Measurements from ENCODE around the gene ABCA1. TPM values are rescaled to one million over a fixed set of nuclear protein-coding genes. Genes with fewer than 3 reads are reported as not detected.

The ABCA1 gene
- total and polyA plus RNA-seq, 4 experiments from 2014 or later, result 0.57 to 1.2 (median 0.91) TPM

DNA sequence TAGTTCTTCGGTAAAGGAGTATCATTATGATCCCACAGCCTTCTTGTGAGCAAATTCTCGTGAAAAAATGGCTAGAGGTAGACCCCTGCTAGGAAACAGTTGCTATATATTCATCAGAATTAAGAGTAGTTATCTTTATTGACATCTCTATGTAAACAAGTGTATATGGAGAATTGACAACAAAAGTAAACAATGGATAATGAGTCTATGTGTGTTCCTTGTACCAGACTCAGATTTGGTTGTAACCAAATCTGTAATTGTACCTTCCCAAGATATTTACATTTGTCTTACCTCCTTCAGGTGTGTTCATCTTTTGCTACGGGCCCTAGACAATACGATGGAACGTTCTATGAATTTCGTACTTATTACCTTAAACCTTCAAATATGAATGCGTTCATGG lies 161.9 kb downstream of the ABCA1 start:
- Mint-ChIP-seq H3K36me3 (no peaks in the 10 kb centered on the region), H3K4me1 (peaks cover 5 to 9% (median 6%) of the 10 kb centered on the region in 4 donors), H3K9me3 (no peaks in the 10 kb centered on the region), H3K27me3 (no peaks in the 10 kb centered on the region), H3K27ac (no peak overlapping the region), H3K4me3 (no peak overlapping the region)
- intact Hi-C loops (cut with micrococcal nuclease), result no loop called here
- no peak overlapping the region for H3K4me3 ChIP-seq (ENCODE audit: low read length in 2 of 2)
- ChIA-PET POLR2A (ENCODE audit: partially characterized antibody) (no interaction called here), CTCF (ENCODE audit: partially characterized antibody) (no interaction called here)
- H3K27ac ChIP-seq (ENCODE audit: low read depth, low read length), result no peak overlapping the region
- H3K36me3 ChIP-seq (ENCODE audit: insufficient read depth, low read length), result no peaks in the 10 kb centered on the region
- peaks cover 6% of the 10 kb centered on the region for H3K4me1 ChIP-seq (ENCODE audit: insufficient read depth, low read length)
- H3K9me3 ChIP-seq (ENCODE audit: control insufficient read depth in 1 of 2, low read length in 2 of 2), result no peaks in the 10 kb centered on the region
- DNase-seq, result no peak
- no peaks in the 10 kb centered on the region for H3K27me3 ChIP-seq (ENCODE audit: insufficient read depth, low read length)

DNA sequence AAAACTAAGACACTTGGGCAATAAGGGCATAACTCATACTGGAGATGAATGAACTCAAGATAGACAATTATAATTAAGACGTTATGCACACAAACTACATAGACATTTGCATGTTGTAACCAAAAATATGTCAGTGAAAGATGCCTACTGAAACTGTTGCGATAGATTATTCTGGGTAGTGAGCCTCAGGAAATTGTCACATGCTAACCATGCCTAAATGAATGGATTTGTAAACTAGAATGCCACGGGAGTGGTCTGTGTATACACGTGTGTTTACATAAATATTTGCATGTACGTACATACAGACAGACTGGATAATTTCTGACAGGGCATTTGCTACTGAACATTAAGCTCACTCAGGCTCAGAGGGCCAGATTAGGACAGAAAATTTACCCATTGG lies 162.8 kb downstream of the ABCA1 start:
- H3K27me3 Mint-ChIP-seq, result no peaks in the 10 kb centered on the region
- POLR2A ChIA-PET (ENCODE audit: partially characterized antibody), result no interaction called here
- no peak overlapping the region for H3K27ac ChIP-seq (ENCODE audit: low read depth, low read length)
- no peaks in the 10 kb centered on the region for H3K27me3 ChIP-seq (ENCODE audit: insufficient read depth, low read length)
- no peak overlapping the region for H3K4me3 ChIP-seq (ENCODE audit: low read length in 2 of 2)
- H3K4me1 Mint-ChIP-seq, result peaks cover 5 to 9% (median 6%) of the 10 kb centered on the region in 4 donors
- no peaks in the 10 kb centered on the region for H3K36me3 ChIP-seq (ENCODE audit: insufficient read depth, low read length)
- H3K9me3 ChIP-seq (ENCODE audit: control insufficient read depth in 1 of 2, low read length in 2 of 2), result no peaks in the 10 kb centered on the region
- CTCF ChIA-PET (ENCODE audit: partially characterized antibody), result no interaction called here
- H3K27ac Mint-ChIP-seq, result peak overlapping the region in 2 of 7 donors; percentile 13 to 30
- H3K4me1 ChIP-seq (ENCODE audit: insufficient read depth, low read length), result peaks cover 6% of the 10 kb centered on the region
- H3K9me3 Mint-ChIP-seq, result no peaks in the 10 kb centered on the region
- intact Hi-C loops (cut with micrococcal nuclease), result no loop called here
- no peak for DNase-seq
- H3K4me3 Mint-ChIP-seq, result peak overlapping the region; percentile 91 to 97 (median 94)
- no peaks in the 10 kb centered on the region for H3K36me3 Mint-ChIP-seq

DNA sequence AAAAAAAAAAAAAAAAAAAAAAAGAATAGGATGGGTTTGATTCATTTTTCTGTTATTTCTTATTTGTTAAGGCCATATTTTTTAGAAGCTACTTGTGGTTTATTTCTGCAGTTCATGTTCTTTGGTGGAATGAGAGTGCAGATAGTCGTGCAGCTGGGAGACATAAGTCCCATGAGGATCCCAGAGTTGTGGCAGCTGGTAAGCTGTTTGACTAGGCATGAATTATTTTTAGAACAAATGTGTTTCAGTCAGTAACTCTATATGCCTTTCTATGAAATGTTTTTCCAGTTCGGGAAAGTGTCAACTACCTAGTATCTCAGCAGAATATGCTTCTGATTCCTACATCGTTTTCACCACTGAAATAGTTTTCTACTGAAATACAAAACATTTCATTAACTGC lies 169.0 kb downstream of the ABCA1 start:
- POLR2A ChIA-PET (ENCODE audit: partially characterized antibody), result interaction anchor here (0.8 kb wide), 1 partner anchor 11 kb away, joined by 5 read pairs; no protein-coding TSS in a partner anchor
- H3K9me3 ChIP-seq (ENCODE audit: control insufficient read depth in 1 of 2, low read length in 2 of 2), result no peaks in the 10 kb centered on the region

DNA sequence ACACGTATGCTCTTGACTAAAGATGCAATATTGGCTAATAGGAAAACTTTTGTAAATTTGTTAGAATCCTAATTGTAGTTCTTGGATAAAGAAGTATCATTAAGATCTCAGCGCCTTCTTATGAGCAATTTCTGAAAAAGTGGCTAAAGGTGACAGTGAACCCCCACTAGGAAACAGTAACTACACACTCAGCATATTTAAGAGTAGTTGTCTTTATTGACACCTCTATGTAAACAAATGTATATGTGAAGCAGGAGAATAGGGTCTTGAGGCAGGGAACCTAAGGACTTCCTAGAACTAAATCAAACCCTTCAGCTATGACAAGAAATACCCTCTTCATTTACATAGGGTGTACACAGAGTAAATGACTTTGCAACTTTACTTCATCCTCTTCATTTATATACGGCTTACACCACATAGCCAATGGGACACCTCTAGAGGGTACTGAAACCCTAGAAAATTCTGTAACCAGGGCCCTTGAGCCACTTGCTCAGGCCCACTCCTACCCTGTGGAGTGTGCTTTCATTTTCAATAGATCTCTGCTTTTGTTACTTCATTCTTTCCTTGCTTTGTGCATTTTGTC lies 177.7 kb downstream of the ABCA1 start:
- H3K27me3 Mint-ChIP-seq, result no peaks in the 10 kb centered on the region
- Histone ChIP-seq H3K27me3 (ENCODE audit: insufficient read depth, low read length) (no peaks in the 10 kb centered on the region), H3K9me3 (ENCODE audit: control insufficient read depth in 1 of 2, low read length in 2 of 2) (no peaks in the 10 kb centered on the region), H3K4me1 (ENCODE audit: insufficient read depth, low read length) (peaks cover 15% of the 10 kb centered on the region), H3K4me3 (ENCODE audit: low read length in 2 of 2) (no peak overlapping the region), H3K27ac (ENCODE audit: low read depth, low read length) (no peak overlapping the region), H3K36me3 (ENCODE audit: insufficient read depth, low read length) (peaks cover 8% of the 10 kb centered on the region)
- H3K36me3 Mint-ChIP-seq, result peaks cover 26 to 30% of the 10 kb centered on the region in 2 donors
- ChIA-PET CTCF (ENCODE audit: partially characterized antibody) (no interaction called here), POLR2A (ENCODE audit: partially characterized antibody) (no interaction called here)
- intact Hi-C loops (cut with micrococcal nuclease), result no loop called here
- H3K9me3 Mint-ChIP-seq, result no peaks in the 10 kb centered on the region
- peaks cover 10 to 21% (median 17%) of the 10 kb centered on the region in 4 donors for H3K4me1 Mint-ChIP-seq
- H3K4me3 Mint-ChIP-seq, result no peak overlapping the region
- no peak for DNase-seq
- no peak overlapping the region for H3K27ac Mint-ChIP-seq

More for the DNA sequence above, 169.0 kb downstream of the ABCA1 start:
- intact Hi-C loops (cut with micrococcal nuclease), result no loop called here
- no peak for DNase-seq
- Mint-ChIP-seq H3K4me1 (peaks cover 1 to 9% (median 6%) of the 10 kb centered on the region in 4 donors), H3K36me3 (peaks cover 3 to 8% of the 10 kb centered on the region in 2 donors), H3K4me3 (no peak overlapping the region), H3K27ac (no peak overlapping the region), H3K9me3 (no peaks in the 10 kb centered on the region), H3K27me3 (no peaks in the 10 kb centered on the region)
- Histone ChIP-seq H3K36me3 (ENCODE audit: insufficient read depth, low read length) (no peaks in the 10 kb centered on the region), H3K27ac (ENCODE audit: low read depth, low read length) (no peak overlapping the region), H3K27me3 (ENCODE audit: insufficient read depth, low read length) (no peaks in the 10 kb centered on the region), H3K4me3 (ENCODE audit: low read length in 2 of 2) (no peak overlapping the region), H3K4me1 (ENCODE audit: insufficient read depth, low read length) (no peaks in the 10 kb centered on the region)
- CTCF ChIA-PET (ENCODE audit: partially characterized antibody), result interaction anchor here (0.7 kb wide), 1 partner anchor 269 kb away, joined by 4 read pairs; no protein-coding TSS in a partner anchor

DNA sequence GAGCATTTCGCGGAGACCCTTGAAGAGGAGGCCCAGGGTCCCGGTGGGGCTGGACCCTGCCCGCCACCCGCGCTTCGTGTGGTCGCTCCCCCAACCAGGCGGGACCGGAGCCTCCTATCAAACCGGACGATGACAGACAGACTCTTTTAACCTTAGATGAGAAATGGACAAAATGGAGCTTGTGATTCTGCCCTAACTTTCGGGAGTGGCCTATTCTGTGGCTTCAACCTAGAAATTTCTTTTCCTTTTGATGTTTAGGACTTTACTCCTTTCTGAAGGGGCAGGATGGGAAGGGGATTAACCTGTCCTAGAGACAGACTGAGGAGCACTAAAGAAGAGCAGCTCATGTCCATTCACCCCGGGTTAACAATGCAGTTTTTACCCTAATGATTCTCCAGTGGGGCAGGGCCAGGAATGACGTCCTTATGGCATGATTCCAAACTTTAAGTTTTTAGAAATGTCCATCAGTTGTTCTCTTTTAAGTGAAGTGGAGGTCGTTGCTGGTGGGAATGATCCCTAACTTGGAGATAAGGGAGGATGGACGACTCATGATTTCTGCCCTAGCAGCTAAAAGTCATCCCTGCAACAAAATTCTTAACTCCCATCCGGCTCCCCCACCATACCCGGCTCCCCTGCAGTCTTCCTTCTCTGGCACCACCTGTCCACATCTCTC lies 179.5 kb downstream of the ABCA1 start:
- H3K27ac Mint-ChIP-seq, result peak overlapping the region; percentile 90 to 99 (median 98)
- DNase-seq, result no peak
- intact Hi-C loops (cut with micrococcal nuclease), result loop anchor here (1.0 to 5.0 kb wide), 4 partner anchors 14 to 944 kb away; partner anchors contain the start of genes FKTN, SLC44A1 and TMEM38B
- Histone ChIP-seq H3K27ac (ENCODE audit: low read depth, low read length) (peak overlapping the region; percentile 85), H3K27me3 (ENCODE audit: insufficient read depth, low read length) (no peaks in the 10 kb centered on the region), H3K36me3 (ENCODE audit: insufficient read depth, low read length) (peaks cover 8% of the 10 kb centered on the region), H3K9me3 (ENCODE audit: control insufficient read depth in 1 of 2, low read length in 2 of 2) (no peaks in the 10 kb centered on the region), H3K4me3 (ENCODE audit: low read length in 2 of 2) (peak overlapping the region; percentile 56 to 89), H3K4me1 (ENCODE audit: insufficient read depth, low read length) (peaks cover 15% of the 10 kb centered on the region)
- no peaks in the 10 kb centered on the region for H3K27me3 Mint-ChIP-seq
- peak overlapping the region; percentile 91 to 99 (median 98) for H3K4me3 Mint-ChIP-seq
- peaks cover 10 to 21% (median 17%) of the 10 kb centered on the region in 4 donors for H3K4me1 Mint-ChIP-seq
- POLR2A ChIA-PET (ENCODE audit: partially characterized antibody), result interaction anchor here (0.8 to 3.6 kb wide), 9 partner anchors 8 to 657 kb away, joined by 3 to 66 read pairs (median 5); partner anchors contain the start of genes NIPSNAP3B, SLC44A1 and SMC2
- CTCF ChIA-PET (ENCODE audit: partially characterized antibody), result interaction anchor here (1.0 to 2.5 kb wide), 3 partner anchors 9 to 495 kb away, joined by 3 to 13 read pairs (median 3); no protein-coding TSS in a partner anchor
- H3K36me3 Mint-ChIP-seq, result peaks cover 20 to 23% of the 10 kb centered on the region in 2 donors
- H3K9me3 Mint-ChIP-seq, result no peaks in the 10 kb centered on the region

DNA sequence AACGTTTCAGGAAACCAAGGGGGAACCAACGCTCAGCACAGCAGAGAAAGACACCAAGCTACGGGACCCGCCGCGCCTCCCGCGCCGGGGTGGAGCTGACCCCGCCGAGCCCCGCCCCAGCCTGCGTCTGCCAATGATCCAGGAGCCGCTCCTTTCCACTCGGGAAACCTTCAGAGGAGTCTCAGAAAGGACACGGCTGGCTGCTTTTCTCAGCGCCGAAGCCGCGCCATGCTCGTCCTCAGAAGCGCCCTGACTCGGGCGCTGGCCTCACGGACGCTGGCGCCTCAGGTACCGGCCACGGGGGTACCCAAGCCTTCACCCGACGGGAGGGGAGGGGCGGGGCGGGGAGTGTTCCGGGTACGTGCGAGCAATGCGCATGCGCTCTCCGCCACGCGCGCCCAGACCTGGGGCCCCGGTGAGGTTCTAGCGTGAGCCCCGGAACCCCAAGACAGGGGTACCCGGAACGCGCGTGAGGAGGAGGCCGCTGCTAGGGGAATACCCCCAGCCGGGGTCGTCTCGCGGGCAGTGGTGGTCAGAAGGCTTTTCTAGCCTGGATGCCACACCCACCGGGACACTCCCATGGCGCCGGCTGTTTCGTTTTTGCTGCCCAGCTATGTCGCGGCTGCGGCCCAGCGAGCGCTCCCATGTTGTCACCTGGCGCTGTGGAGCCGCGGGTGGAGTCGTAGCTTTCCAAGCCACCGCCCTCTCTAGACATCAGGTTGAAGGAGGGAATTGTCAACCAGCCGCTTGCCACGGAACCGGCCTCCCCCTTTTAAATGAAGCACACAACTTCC lies 180.2 kb downstream of the ABCA1 start, which contains the start of gene NIPSNAP3A:
Gene NIPSNAP3A (plus strand): TSS at position 119 of the 794 bp plus-strand sequence. CDS start 110 bp downstream, at position 229.
- CTCF ChIA-PET (ENCODE audit: partially characterized antibody), result interaction anchor here (1.0 to 2.5 kb wide), 3 partner anchors 8 to 496 kb away, joined by 3 to 13 read pairs (median 3); no protein-coding TSS in a partner anchor
- Histone ChIP-seq H3K36me3 (ENCODE audit: insufficient read depth, low read length) (peaks cover 8% of the 10 kb centered on the region), H3K27me3 (ENCODE audit: insufficient read depth, low read length) (no peaks in the 10 kb centered on the region), H3K4me1 (ENCODE audit: insufficient read depth, low read length) (peaks cover 15% of the 10 kb centered on the region), H3K27ac (ENCODE audit: low read depth, low read length) (peak within 1 kb of the TSS; percentile 85), H3K9me3 (ENCODE audit: control insufficient read depth in 1 of 2, low read length in 2 of 2) (no peaks in the 10 kb centered on the region), H3K4me3 (ENCODE audit: low read length in 2 of 2) (peak within 1 kb of the TSS; percentile 56 to 89)
- peak within 1 kb of the TSS; percentile 90 to 99 (median 99) for H3K27ac Mint-ChIP-seq
- no peaks in the 10 kb centered on the region for H3K27me3 Mint-ChIP-seq
- DNase-seq, result peak; percentile 85 to 95 (median 90)
- no peaks in the 10 kb centered on the region for H3K9me3 Mint-ChIP-seq
- intact Hi-C loops (cut with micrococcal nuclease), result loop anchor here (1.0 to 5.0 kb wide), 7 partner anchors 15 to 945 kb away; partner anchors contain the start of genes FKTN, FSD1L, SLC44A1 and SMC2
- POLR2A ChIA-PET (ENCODE audit: partially characterized antibody), result interaction anchor here (0.8 to 3.6 kb wide), 10 partner anchors 8 to 946 kb away, joined by 3 to 66 read pairs (median 5); partner anchors contain the start of genes NIPSNAP3B, SLC44A1, SMC2 and TMEM38B
- H3K4me1 Mint-ChIP-seq, result peaks cover 10 to 21% (median 17%) of the 10 kb centered on the region in 4 donors
- H3K4me3 Mint-ChIP-seq, result peak within 1 kb of the TSS; percentile 91 to 99 (median 98)
- H3K36me3 Mint-ChIP-seq, result peaks cover 16 to 22% of the 10 kb centered on the region in 2 donors
